ENCODE measurements around the gene SETD4.
"Not testable (repeated sequence)": the region's sequence is repeated elsewhere in the genome, so short reads cannot be mapped to it uniquely, and the experiment has no call there.

SETD4 gene

DNA sequence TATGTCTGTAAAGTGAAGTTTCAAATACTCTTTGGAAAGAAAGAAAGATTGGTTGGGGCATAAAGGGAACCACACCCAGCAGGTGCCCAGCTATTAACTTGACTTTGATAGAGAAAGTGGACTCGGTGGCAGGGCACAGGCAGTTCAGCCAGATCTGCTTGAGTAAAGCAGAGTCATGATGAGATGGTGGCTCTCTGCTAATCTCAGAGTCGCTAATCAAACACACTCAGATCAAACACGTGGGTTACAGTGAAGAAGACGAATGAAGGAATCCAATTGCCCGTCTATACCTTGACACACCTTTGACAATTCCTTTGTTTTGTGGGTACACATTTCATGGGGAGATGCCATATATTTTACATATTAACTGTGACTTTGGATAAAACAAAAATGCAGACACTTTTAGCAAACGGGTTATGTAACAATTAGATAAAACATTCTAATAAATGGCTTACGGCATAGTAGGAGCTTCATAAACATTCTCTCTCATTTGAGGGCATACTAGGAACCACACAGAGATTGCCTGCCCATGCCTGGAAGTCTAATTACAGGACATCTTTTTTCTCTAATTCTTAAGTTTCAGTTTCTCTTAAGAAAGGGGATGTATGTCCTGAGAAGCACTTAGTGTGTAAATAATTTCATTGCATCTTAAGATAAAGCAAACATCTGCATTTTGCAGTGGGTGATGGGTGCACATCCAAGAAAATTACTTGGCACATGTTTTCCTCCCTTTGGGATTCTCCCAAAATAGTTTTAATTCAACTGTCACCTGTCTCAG is 16.7 kb upstream of the SETD4 start:
- DNase-seq: peak; percentile 67

DNA sequence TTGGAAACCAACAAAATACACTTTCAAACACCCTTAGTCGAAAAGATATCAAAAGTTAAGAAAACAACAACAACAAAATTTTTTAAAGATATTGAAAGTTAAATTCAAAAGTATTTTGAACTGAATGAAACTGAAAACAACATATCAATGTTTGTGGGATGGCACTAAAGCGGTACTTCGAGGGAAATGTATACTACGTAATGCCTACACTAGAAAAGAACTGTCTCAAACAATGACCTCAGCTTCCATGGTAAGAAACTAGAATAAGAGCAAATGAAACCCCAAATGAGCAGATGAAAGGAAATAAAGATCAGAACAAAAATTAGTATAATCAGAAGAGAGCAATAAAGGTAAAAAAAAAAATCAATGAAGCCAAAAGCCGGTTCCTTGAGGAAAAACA is 15.6 kb upstream of the SETD4 start:
- no peak for DNase-seq

DNA sequence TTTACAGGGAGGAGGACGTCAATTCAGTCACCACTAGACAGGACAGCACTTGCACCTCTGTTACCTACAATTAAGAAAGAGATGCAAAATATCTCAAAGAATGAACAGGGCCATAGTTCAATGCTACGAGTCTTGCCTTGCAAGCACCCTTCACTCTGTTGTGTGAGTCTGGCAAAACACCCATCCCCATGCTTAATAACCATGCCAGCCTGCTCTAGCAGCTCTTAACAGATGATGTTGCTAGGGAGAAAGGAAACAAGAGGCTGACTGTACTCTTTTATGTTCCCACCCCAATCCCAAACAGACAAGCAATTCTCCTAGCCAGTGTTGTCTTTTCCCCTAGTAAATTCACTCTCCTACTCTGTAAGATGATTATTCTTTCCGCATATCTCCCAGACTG is 14.8 kb upstream of the SETD4 start:
- no peak for DNase-seq

DNA sequence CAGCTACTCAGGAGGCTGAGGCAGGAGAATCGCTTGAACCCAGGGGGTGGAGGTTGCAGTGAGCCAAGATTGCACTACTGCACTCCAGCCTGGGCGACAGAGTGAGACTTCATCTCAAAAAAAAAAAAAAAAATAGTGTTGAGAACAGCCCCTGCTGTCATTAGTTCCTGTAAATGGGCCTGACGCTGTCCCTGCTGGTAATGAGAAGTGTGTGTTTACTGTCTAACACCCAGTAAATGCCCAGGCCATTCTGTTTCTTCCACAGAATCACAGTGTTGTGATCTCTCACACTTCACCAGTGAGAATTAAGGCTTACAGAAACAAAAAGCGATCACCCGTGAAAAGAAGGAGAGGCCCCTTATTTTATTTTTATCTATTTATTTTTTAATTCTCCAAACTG is 13.6 kb upstream of the SETD4 start:
- DNase-seq: not testable (repeated sequence)

DNA sequence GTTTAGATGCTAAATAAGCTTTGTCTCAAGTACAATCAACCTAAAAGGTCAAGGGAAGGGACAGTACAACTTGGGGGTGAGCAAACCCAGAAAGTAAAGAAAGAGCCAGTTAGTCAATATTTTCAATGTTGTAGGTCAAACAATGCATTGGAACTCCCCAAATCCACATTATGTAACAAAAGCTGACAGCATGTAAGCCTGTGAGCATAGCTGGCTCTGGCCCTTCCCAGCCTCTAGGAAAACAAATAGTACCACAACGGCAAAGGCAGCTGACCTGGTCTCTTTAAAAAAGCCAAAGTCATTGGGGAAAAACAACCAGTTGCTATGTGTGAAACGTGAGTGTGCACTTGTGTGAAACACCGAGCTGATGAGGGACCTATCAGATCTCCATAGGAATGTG is 12.9 kb upstream of the SETD4 start:
- no peak for DNase-seq

DNA sequence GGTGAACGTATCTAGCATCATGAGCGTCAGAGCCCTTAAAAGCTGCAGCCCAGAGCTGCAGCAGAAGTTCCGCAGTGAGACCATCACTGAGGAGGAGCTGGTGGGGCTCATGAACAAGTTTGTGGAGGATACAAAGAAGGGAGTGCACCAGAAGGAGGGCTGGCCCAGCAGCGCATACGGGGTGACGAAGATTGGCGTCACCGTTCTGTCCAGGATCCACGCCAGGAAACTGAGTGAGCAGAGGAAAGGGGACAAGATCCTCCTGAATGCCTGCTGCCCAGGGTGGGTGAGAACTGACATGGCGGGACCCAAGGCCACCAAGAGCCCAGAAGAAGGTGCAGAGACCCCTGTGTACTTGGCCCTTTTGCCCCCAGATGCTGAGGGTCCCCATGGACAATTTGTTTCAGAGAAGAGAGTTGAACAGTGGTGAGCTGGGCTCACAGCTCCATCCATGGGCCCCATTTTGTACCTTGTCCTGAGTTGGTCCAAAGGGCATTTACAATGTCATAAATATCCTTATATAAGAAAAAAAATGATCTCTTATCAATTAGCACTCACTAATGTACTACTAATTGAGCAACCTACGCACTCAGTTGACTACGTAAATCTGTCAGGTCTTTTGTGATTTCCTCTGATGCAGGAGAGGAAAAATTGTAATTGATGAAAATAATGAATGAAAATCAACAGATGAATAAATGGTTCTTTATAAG is 12.3 kb upstream of the SETD4 start:
- no peak for DNase-seq

DNA sequence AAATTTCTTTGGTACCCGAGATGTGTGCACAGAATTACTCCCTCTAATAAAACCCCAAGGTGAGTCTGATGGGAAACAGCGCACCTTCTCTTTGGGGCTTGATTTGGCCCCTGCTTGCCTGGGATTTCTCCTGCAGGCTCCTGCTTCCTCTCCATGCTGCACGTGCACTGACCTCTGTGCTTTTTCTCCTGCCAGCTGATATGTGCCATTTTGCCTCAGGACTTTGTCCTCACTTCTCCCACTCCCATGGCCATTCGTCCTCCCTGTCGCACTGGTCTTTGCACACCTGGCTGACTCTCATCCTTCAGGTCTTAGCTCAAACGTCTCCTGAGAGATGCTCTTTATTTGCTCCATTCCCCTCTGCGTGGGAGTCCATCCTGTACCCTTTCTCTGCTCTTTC is 10.7 kb upstream of the SETD4 start:
- no peak for DNase-seq

DNA sequence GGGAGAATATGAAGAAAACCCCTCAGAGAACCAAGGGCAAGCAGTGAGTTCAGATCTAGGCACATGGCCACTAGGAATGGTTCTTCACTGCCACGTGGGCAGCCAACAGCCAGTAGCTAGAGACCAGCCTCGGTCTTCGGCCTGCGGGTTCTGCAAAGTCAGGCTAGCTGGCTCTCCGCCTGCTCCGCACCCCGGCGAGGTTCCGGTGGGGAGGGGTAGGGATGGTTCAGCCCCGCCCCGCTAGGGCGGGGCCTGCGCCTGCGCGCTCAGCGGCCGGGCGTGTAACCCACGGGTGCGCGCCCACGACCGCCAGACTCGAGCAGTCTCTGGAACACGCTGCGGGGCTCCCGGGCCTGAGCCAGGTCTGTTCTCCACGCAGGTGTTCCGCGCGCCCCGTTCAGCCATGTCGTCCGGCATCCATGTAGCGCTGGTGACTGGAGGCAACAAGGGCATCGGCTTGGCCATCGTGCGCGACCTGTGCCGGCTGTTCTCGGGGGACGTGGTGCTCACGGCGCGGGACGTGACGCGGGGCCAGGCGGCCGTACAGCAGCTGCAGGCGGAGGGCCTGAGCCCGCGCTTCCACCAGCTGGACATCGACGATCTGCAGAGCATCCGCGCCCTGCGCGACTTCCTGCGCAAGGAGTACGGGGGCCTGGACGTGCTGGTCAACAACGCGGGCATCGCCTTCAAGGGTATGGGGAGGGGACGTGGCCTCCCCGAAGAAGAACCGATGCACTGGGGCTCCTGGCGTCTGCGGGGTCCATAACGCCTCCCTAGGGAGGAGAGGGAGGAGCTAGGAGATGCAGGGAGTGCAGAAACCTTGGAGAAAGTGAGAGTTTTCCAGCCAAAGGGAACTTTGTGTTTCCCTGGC is 9.6 kb upstream of the SETD4 start, which contains the start of gene CBR1:
TSS of gene CBR1 (plus strand) at position 312 of the 871 bp plus-strand sequence. CDS start at position 404, 92 bp downstream.
- peak; percentile 94 for DNase-seq

DNA sequence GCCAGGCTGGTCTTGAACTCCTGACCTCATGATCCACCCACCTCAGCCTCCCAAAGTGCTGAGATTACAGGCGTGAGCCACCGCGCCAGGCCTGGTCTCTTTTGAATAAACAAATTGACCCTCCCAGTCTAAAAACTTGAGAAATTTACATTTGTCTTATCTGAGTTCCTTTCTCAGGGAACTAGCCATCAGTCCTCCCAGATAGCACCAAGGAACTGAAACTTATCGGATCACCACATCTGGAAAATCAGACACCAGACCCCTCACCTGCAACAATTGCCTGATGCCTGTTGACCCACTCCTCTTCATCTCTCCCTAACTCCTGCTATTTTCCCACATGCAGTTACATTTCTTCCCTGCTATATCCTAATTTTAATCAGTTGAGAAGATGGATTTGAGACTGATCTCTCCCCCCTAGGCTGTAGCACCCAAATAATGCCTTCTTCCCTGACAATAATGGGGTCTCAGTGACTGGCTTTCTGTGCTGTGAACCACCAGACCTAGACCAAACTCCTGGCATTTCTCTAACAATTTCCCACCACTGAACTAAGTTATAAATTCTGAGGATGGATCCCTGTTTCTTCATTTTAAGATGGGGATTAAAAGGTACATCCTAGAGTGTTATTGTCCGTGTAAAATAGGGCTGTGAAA is 8.5 kb upstream of the SETD4 start:
- DNase-seq: no peak

DNA sequence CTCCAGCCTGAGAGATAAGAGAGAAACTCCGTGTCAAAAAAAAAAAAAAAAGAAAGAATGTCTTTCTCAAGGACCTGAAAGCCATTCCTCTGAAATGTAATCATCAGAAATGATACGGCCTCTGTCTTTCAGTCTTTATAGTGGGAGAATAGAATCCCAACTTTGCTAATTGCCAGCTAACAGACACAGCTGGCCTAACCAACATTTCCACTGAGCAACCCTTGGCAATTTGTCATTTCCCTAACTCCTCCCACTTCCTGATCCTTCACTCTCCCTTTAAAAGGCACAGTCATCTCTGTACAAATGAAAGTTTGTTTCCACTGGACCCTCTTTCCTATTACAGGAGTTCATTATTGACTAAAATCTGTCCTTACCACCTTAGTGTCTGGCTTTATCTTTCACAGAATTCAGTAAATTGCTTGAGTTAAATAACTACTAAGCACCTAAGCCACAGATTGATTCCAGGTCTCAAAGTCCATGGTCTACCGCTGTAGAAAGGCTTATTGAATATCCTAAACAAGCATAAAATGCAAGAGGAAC is 5.2 kb upstream of the SETD4 start:
- peak; percentile 45 for DNase-seq

DNA sequence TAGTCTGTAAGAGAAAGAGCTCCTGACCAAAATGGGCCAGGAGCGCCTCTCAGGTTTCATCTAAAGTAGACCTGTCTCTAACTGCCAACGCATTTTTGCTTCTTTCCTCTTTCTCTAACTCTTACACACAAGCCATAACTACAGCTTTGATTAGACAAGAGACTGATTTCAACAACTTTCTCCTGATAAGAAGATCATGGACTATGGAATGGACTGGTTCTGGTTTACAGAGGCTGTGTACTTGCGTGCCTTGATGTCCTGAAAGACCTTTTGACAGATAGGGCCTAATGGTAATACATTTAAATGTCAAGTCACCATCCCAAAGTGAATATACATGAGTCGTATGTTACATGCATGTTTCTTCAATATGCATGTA is 3.7 kb upstream of the SETD4 start:
- DNase-seq: no peak

DNA sequence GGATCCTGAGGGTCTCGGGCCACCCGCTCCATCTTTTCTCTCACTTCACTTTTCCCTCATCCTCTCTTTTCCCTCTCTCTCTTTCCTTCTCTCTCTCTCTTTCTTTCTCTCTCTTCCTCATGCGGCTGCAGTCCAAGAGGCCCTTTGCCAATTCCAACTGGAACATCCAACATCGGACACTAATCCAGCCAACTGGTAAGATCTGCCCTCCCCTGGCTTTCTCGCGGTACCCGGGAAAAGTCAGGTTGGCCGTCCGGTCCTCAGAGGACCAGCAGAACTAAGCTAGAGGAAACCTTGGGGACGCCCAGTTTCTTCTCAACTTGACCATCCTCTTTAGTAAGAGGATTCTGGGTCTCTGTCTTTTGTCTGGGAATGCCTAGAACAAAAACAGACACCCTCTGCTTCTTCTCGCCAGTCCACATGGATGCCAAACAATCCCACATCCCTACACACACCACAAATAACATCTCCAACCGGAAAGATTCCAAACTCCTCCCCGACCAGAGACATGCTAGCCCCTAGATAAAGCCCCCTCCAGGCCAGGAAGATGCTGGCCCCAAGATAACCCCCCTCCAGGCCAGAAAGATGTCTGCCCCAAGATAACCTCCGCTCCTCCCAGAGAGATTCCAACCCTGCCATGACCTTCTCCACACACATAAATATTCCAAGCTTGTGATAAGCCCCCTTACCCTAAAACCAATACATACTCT is 3.2 kb upstream of the SETD4 start:
- DNase-seq: no peak

DNA sequence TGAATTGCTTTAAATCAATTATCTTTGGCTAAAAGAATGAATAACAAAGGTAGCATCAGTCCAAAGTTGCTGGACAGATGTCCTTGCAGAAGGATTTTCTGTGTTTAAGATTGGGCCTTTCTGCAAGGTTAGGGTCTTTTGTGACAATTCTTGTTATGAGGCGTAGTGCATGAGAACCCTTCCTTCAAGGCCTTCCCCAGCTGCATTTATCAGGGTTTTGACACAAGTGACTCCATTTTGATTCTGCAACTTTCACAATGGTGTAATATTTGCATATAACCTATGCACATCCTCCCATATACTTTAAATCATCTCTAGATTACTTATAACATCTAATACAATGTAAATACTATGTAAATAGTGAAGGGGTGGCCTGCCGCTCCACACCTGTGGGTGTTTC is 1.1 kb upstream of the SETD4 start:
- no peak for DNase-seq

DNA sequence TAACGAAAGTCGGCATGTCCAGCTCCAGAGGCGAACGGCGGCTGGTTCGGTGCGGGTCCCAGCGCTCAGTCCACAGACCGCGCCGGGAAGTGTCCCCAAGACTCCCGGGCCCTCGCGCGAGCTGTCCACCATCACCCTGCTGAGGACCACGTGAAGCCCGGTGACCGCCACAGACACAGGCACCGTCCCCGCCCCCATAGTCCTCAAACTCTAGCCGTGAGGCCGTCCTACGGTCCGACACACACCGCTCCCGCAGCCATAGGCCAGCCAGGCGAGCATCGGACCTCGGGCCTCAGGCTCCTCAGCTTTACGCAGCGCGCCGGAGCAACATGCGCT is 535 bp downstream of the SETD4 start:
- no peak for DNase-seq

DNA sequence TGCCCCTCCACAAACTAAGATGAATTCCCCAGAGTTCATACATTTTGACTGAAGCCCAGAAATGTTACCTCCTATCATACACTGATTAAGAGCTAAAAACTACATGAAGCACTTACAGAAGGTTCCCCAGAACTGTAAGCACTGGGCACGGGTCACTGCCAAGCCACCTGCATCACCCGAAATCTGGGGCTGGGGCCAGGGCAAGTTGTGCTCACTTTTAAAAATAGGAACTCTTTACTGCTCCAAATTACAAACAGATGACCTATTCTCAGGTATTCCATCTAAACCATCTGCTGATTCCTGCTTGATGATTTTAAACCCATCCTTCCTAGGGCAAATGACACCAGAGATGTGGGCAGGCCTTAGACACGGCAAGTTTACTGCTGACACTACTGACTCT is 4.8 kb downstream of the SETD4 start:
- DNase-seq: no peak

DNA sequence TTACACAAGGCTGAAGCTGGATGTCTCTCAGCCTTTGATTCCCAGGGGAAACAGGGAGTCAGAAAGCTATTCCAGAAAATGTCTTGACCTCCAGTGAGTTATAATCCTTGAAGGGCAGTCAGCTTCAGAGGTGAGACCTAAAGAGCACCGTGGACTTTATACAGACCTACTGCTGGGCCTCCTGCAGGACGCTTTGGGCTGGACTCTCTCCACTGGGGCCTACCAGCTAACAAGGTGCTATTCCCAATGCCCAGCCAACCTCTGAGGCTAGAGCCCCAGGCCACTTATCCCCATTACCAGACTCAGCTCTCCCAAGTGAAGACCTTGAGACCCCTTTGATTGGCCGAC is 6.6 kb downstream of the SETD4 start:
- no peak for DNase-seq

DNA sequence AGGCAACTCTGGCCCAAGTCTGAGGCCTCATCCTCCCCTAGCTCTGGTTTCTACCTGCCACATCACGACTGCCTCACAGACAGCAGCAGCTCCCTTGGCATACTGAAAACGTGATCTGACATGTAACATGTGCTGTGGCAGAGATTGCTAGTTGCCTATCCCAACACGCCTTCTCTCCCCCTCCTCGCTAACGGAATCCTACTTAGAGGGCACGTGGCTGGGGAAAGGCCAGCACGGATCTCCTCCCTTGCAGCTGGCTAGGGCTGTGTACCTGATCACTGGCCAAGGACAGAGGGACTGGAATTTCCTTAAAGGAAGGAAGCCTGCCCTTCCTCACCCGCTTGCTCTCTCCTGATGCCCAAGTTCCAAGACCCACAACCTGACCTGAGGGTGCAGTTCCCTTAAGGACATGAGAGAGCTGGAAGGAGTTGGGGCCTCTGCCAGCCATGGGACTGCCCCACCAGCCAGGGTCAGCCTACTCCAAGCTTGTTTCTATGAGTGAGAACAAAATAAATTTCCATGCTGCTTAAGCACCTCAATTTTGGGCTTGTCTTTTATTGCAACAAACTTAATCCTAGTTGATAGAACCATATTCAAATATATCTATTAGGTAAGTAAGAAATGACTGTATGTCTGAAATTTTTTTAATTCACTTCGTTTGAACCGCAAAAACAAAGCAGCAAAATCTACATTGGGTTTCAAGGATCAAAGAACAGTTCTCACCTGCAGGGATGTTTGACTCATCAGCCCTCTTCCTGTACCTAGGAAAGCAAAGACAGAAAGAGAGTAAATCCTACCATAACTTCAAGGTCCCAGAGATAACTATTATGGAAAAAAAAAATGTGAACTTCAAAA is 7.2 kb downstream of the SETD4 start:
- no peak for DNase-seq

DNA sequence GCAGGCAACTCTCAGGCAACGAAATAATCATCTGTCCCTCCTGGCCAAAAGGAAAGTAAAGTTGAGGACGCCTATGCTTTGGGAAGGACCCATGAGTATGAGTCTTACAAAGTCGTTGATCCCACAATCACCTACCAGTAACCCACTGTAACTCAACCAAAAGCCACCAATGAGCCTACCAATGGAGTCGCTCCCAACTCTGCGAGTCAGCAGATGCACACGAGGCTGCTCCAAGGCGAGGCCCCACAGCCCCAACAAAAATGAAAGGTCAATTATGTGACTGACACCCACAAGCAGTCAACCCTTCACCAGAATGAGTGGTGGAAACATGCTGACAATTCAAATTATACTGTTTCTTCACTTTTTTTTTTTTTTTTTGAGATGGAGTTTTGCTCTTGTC is 12.0 kb downstream of the SETD4 start:
- DNase-seq: no peak

DNA sequence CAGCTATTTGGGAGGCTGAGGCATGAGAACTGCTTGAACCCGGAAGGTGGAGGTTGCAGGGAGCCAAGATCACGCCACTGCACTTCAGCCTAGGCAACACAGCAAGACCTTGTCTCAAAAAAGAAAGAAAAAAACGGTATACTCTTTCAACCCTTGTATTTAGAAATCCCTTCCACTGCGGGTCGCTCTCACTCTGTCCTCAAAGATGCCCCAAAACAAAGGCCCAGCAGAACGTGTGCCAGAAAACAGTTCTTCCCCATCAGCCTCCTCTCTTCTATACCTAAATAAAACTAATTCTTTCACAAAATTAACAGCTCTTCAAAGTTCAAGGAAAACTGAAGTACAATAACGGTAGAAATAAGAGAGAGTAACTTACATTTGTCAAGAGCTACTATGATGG is 13.2 kb downstream of the SETD4 start:
- DNase-seq: no peak

DNA sequence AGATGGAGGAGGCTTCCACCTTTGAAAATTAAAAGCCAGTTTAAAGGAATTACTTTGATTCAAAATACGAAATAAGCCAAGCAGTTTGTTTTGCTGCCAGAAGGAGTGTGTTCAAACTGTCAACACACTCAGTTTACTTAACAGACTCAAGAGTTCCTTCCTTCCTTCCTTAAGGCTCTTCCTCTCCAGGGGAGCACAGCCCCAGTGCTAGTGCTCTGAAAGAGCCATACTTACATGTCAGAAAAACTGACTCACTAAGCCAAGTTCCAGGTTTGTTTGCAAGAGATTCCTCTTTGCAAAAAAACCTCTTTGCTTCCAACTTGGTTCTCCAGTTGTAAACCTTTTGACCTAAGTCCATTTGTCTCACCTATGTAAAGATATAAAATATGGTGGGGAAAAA is 14.3 kb downstream of the SETD4 start:
- DNase-seq: no peak

DNA sequence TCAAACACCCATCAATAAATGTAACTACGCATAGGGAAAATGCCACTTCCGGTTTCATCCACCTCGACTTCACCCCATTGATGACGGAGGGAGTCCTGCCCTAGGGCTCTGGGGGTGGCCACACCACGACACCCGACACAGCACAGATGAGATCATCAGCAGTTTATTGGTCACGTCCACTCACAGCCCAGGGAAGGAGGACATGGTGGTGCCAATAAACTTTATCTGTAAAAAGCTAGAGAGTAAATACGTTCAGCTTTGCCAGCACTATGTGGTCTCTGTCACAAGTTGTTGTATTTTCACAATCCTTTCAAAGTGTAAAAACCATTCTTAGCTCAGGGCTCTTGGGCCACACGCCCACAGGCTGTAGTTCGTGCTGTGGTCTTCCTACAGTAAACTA is 16.3 kb downstream of the SETD4 start:
- no peak for DNase-seq

All from RPMI8226 (cell line).